ENCODE measurements around the gene DNAJC16.

GRCh38 chr1:15573477-15573876 lies 46.8 kb downstream of the DNAJC16 start:
- TF ChIP-seq EZH2phosphoT487 (IDR thresholded peaks at IDR 0.05; ENCODE audit: low read depth) (no peak), CTCF (IDR thresholded peaks at IDR 0.05; ENCODE audit: low read depth, low read length) (no peak)

All from OCI-LY3 (cell line).